Nephron (organoid): ENCODE measurements around the gene TENT5A.

Experiments
- H3K27ac Mint-ChIP-seq, 3 experiments: 2 replicates each; pipeline ENCODE4 v1.8.0; 2020; ENCODE audit warnings: mixed read lengths in 3 of 3, mild to moderate bottlenecking in 2 of 3, moderate library complexity in 1 of 3
- H3K27me3 Mint-ChIP-seq: 2 replicates; pipeline ENCODE4 v1.8.0; 2021; ENCODE audit warnings: low read depth, mild to moderate bottlenecking, moderate library complexity, mixed read lengths
- H3K36me3 Mint-ChIP-seq: 2 replicates; pipeline ENCODE4 v1.8.0; 2020; ENCODE audit warnings: low read depth, mixed read lengths
- H3K4me1 Mint-ChIP-seq: 2 replicates; pipeline ENCODE4 v1.8.0; 2020; ENCODE audit warnings: mixed read lengths
- H3K4me3 Mint-ChIP-seq, 3 experiments: 2 replicates each; pipeline ENCODE4 v1.8.0; 2020; ENCODE audit warnings: mild to moderate bottlenecking in 3 of 3, mixed read lengths in 3 of 3, moderate library complexity in 2 of 3
- H3K9me3 Mint-ChIP-seq: 2 replicates; pipeline ENCODE4 v1.8.0; 2020; ENCODE audit warnings: mixed read lengths
- CTCF ChIP-seq, 3 experiments: fragments of 200-600 bp; sonication (generic); IDR thresholded peaks; one replicate each; pipeline ENCODE4 v1.5.0; 2021; ENCODE audit warnings: antibody characterized with exemption in 3 of 3; ENCODE audit not compliant: unreplicated experiment in 3 of 3

Gene TENT5A

GRCh38 chr6:81787313-81788068 lies 35.0 kb upstream of the TENT5A start:
- Mint-ChIP-seq H3K4me3 (no peak overlapping the region), H3K9me3 (peaks cover 4% of the 10 kb centered on the region), H3K4me1 (peaks cover 4% of the 10 kb centered on the region), H3K36me3 (no peaks in the 10 kb centered on the region), H3K27ac (no peak overlapping the region), H3K27me3 (peaks cover 5% of the 10 kb centered on the region)
- no peak for TF ChIP-seq CTCF (IDR thresholded peaks at IDR 0.05; ENCODE audit: unreplicated experiment in 3 of 3)

- Mint-ChIP-seq H3K27ac (no peak overlapping the region), H3K9me3 (peaks cover 4% of the 10 kb centered on the region), H3K27me3 (peaks cover 4% of the 10 kb centered on the region), H3K4me3 (no peak overlapping the region), H3K4me1 (peaks cover 4% of the 10 kb centered on the region), H3K36me3 (no peaks in the 10 kb centered on the region)
- TF ChIP-seq CTCF (IDR thresholded peaks at IDR 0.05; ENCODE audit: unreplicated experiment in 3 of 3) = no peak
Observed at GRCh38 chr6:81786150-81786549, 33.7 kb upstream of the TENT5A start.

GRCh38 chr6:81785377-81785776 lies 32.9 kb upstream of the TENT5A start:
- Mint-ChIP-seq H3K27ac (no peak overlapping the region), H3K4me3 (no peak overlapping the region), H3K27me3 (no peaks in the 10 kb centered on the region), H3K9me3 (peaks cover 4% of the 10 kb centered on the region), H3K36me3 (no peaks in the 10 kb centered on the region), H3K4me1 (peaks cover 4% of the 10 kb centered on the region)
- no peak for TF ChIP-seq CTCF (IDR thresholded peaks at IDR 0.05; ENCODE audit: unreplicated experiment in 3 of 3)

GRCh38 chr6:81783893-81784292 lies 31.4 kb upstream of the TENT5A start:
- TF ChIP-seq CTCF (IDR thresholded peaks at IDR 0.05; ENCODE audit: unreplicated experiment in 3 of 3) = no peak
- Mint-ChIP-seq H3K4me1 (peaks cover 4% of the 10 kb centered on the region), H3K4me3 (no peak overlapping the region), H3K27ac (no peak overlapping the region), H3K27me3 (no peaks in the 10 kb centered on the region), H3K9me3 (peaks cover 4% of the 10 kb centered on the region), H3K36me3 (no peaks in the 10 kb centered on the region)

GRCh38 chr6:81781624-81782023 lies 29.1 kb upstream of the TENT5A start:
- Mint-ChIP-seq H3K4me1 (no peaks in the 10 kb centered on the region), H3K36me3 (no peaks in the 10 kb centered on the region), H3K9me3 (peaks cover 4% of the 10 kb centered on the region), H3K27ac (no peak overlapping the region), H3K4me3 (no peak overlapping the region), H3K27me3 (no peaks in the 10 kb centered on the region)
- TF ChIP-seq CTCF (IDR thresholded peaks at IDR 0.05; ENCODE audit: unreplicated experiment in 3 of 3) = no peak
